Kidney glomerular epithelial cell (primary cell): Measurements from ENCODE around the gene HLA-E.
"Not testable (repeated sequence)": the region's sequence is repeated elsewhere in the genome, so short reads cannot be mapped to it uniquely, and the experiment has no call there.

ENCODE experiments used
- DNase-seq: peaks from one replicate; lab custom pipeline; 2025; lab: John Stamatoyannopoulos, UW

HLA-E gene

GRCh38 chr6:30489081-30490025, at the start of gene HLA-E:
HLA-E (plus strand) TSS chr6:30489509; CDS start chr6:30489532, 23 bp downstream.
- peak; percentile 99 for DNase-seq

- DNase-seq = peak; percentile 1
These were observed 48.1 kb upstream of the HLA-E start for GRCh38 chr6:30441171-30441570.

GRCh38 chr6:30443657-30444450, 45.5 kb upstream of the HLA-E start:
- DNase-seq = peak; percentile 6

DNA sequence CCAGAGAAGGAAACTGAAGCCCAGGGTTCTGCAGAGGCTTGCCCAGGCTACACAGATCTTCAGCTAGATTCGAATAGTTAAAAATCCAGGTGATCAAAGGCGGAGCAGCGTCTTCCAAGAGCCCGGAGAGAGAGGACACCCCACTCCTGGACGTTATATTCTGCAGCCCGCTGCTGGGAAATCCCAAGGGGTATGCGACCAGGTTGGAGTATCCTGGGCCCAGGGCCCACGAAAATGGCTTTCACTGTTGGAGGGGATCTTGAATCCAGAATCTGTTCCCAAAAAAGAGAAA, 44.9 kb upstream of the HLA-E start:
- no peak for DNase-seq

- DNase-seq = no peak
These were observed 43.0 kb upstream of the HLA-E start for GRCh38 chr6:30446259-30446658.

DNA sequence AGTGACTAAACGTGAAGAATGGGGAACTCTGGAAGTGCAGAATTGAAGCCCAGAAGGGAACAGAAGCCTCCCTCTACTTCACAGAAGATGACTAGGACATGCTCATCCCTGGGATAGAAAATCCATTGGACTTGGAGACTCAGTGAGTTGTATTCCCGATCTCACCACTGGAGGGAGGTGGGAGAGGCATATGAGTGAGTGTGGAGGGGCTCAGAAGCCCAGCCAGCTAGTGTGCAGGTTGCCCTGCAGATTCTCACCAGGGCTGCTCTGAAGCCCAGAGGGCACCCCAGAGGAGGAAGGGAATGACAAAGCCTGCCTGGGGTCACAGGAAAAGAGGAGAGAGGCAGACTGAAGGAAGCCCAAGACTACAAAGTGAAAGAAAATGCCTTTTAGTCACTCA, 42.1 kb upstream of the HLA-E start:
- DNase-seq = peak; percentile 24

DNA sequence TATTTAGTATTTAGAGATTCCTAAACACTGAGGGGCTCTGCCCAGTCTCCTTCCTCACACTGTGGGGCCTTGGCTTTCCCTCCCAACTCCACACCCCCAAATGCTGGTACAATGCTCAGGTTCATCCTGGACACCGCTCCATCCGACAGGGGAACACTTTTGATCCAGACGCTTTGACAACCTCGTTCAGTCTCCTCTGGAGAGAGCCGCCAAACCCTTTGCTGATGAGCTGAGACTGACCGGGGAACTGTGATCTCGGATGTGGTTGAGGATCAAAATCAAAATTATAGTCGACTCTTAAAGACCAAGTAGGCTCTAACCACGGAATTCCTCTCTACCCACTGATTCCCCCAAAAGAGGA, 38.8 kb upstream of the HLA-E start:
- no peak for DNase-seq

GRCh38 chr6:30450909-30451841, 38.1 kb upstream of the HLA-E start:
- DNase-seq = peak; percentile 30

DNA sequence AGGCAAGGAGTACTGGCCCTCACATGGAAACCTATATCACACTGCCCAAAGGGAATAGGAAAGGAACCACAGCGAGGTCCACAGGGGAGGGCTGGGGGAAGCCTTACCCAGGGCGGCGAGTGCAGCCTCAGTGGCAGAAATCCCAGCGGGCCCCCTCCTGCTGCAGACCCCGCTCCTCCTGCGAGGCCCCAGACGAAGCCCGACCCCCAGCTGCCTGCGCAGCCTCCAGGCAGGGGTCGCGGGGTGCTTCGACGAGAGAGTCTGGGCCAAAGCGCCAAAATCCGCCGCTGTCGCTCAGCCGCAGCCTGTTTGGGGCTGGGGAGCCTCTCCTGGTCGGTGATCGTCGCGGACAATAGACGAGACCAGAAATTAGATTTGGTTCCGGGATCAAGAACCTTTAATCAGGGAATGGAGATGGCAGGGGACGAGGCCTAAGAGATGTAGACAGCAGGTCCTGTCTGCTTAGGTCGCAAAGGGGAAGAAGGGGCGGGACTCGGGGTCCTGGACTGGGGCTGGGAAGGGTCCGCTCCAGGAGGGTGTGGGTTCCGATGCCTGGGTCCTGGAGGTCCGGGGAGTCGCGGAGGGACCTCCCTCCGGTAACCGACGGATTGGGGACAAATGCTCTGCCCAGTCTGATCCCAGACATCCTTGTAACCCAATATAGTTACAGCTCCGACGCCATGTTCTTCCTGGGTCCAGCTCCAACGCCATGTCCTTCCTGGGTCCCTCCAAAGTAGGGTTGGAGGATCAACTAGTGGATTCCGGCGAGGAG, 36.4 kb upstream of the HLA-E start:
- DNase-seq = no peak

DNA sequence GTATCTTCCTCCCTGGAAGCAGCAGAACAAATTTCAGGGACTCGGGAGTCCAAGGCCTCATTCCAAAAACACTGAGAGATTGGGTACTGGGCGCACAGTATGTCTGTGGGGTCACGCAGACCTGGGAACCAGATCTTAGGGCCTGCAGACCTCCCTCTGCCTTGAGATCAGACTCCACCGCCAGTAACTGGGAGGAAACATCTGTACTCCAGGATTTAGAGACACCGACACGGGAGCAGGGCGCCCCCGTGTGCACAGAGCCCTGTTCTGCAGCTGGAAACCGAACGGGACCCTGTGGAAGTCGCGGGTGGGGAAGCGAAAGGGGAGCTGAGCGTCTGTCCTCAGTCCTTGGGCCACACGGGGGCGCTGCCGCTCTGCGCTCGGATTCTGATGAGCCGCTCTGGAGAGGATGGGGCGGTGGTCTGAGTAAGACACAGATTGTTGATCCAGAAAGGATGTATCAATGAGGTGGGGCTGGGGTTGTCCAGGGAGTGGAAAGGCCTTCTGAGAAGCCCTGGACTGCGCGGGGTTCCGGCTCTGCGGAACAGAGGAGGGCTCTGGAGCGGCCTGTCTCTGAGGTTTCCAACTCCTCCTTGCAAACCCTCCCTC, 35.7 kb upstream of the HLA-E start:
- peak; percentile 32 for DNase-seq

- no peak for DNase-seq
These were observed 30.2 kb upstream of the HLA-E start for GRCh38 chr6:30459145-30459544.

DNA sequence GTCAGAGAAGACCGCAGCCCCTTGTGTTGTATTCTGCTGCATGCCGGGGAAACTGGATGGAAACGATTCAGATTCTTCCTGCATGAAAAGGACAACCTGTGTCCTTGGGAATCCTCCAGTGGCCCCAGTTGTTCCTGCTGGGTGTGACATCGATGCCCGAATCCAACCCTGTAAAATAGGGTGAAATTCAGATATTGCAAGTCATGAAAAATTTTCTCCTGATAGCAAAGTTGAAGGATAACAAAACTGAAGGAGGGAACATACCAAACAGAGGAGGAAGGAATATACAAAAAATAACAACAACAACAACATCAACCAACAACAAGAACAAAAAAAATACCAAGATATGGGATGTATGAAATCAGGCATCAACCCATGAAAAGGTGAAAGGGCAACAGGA, 28.3 kb upstream of the HLA-E start:
- no peak for DNase-seq

- no peak for DNase-seq
These were observed 26.8 kb upstream of the HLA-E start for GRCh38 chr6:30462482-30462881.

- no peak for DNase-seq
These were observed 26.1 kb upstream of the HLA-E start for GRCh38 chr6:30463242-30463641.

DNA sequence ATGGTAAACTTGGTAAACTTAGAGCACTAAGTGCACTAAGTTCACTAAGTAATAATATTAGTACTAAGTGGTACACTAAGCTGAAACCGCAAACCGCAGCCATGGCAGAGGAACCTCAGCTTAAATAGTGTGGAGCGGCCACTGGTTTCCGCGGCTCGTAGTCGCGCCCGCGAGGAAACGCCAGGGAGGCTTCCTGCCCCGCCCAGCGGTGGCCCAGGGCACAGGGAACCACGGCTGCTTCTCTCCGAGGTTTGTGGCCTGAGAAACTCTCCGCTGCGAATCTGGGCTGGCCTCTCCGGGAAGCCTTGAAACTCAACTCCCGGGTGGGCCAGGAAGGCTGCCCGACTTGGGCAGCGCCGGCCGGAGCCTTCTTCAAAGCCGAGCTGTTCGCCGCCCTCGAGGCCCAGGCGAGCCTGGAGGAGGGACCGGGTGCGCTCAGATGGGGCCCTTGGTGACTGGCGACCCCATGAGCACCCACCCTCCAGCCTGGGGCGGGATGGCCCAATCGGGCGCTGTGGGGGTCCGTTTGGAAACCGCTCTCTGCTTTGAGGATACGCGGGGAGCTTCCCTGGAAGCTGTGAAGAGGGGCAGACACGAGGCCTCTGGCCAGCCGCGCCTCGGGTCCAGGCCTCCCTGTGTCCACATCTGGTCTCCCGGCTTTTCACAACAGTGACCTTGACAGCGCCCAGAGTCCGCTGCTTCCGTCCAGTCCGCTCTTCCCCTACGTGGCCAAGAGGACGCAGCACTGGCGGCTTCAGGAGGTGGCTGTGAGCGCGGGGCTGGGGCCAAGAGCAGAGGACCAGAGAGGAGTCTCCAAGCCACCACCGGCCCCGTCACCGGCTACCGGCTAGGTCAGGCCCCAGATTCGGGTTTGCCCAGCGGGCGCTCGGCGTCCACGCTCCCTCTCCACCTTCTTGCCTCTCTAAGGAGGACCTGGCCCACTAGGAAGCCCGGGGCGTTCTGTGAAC, 25.4 kb upstream of the HLA-E start:
- no peak for DNase-seq

DNA sequence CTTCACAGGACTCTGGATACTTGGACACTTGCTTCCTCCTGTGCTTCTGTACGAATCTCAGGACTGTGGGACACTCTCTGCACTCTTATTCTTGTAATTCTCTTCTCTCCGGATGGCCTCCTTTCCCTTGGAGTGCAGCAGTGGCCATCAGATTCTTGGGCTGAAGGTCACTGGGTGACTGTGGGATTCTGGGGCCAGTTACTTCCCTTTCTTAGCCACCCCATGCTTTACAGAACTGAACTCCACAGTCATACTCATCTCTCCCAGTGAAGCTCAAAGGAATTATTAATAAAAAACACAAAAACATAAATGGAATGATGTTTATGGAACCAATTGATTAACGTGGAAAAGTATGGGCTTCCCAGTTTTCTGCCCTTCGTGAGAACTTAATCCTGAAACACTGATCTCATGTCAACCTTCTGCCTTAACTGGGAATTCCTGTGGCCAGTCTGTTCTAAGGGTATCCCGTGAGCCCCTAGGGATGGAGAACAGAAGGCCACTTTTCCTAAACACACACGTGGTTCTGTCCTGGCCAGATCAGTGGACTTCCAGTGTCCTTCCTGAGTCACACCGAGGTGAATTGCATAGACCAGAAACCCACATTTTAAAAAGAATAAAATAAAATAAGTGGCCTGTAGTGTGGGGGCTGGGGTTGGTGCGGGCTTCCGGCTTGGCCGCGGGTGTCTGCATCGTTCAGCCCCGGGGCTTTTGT, 23.6 kb upstream of the HLA-E start:
- DNase-seq = no peak

DNA sequence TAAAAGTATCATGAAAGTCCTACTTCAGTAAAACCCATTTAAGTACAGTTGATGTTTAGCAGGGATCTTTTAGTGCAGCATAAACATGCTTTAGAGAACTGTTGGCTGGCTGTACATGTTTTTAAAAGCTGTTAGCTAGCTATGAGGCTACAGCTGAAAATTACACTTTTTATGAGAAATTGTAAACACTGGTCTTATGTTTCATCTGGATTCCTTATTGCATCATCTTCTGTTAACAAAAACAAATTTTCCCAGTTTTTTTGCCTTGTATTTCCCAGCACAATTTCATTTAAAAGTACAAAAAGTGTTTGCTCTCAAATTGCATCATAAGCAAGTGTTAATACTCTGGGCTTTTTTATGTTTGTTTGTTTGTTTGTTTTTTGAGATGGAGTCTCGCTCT, 18.3 kb upstream of the HLA-E start:
- no peak for DNase-seq

DNA sequence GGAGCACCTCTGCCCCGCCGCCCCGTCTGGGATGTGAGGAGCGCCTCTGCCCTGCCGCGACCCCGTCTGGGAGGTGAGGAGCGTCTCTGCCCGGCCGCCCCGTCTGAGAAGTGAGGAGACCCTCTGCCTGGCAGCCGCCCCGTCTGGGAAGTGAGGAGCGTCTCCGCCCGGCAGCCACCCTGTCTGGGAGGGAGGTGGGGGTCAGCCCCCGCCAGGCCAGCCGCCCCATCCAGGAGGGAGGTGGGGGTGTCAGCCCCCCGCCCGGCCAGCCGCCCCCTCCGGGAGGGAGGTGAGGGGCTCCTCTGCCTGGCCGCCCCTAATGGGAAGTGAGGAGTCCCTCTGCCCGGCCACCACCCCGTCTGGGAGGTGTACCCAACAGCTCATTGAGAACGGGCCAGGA, 14.2 kb upstream of the HLA-E start:
- not testable (repeated sequence) for DNase-seq

- no peak for DNase-seq
These were observed 8.7 kb upstream of the HLA-E start for GRCh38 chr6:30480536-30481156.
